KBM-7 (cell line): ENCODE data around the gene LRRC57.
A peak's percentile ranks its signal among the peaks of the same experiment; 100 is the strongest.

Source experiments
- DNase-seq: peaks from one replicate; pipeline ENCODE4 v3.0.0-alpha.2; 2015
- in situ Hi-C: fragments of 300-500 bp; cut with MboI; formaldehyde crosslinking; loops from 2 replicates; pipeline ENCODE4 v1.14.3; 2020; ENCODE audit warnings: low sequenced_read_pairs, low pct_unique_long_range_greater_than_20kb, mixed read lengths

Gene LRRC57

GRCh38 chr15:42548249-42549031, at the start of gene LRRC57, which contains the start of gene HAUS2:
TSS of gene LRRC57 (minus strand) at chr15:42548793. CDS start at chr15:42548434, 359 bp downstream.
TSS of gene HAUS2 (plus strand) at chr15:42548838. CDS start at chr15:42548873, 35 bp downstream.
- peak; percentile 92 for DNase-seq
- in situ Hi-C loops = no loop called here

- in situ Hi-C loops = no loop called here
- no peak for DNase-seq
Measured at GRCh38 chr15:42595626-42596240, 47.1 kb upstream of the LRRC57 start.

- no peak for DNase-seq
- in situ Hi-C loops = no loop called here
Measured at GRCh38 chr15:42594095-42594494, 45.5 kb upstream of the LRRC57 start.

- no peak for DNase-seq
Measured at GRCh38 chr15:42593143-42593542, 44.5 kb upstream of the LRRC57 start.

GRCh38 chr15:42592716-42593115, 44.1 kb upstream of the LRRC57 start:
- DNase-seq = no peak
- in situ Hi-C loops = no loop called here

More at GRCh38 chr15:42593143-42593542, 44.5 kb upstream of the LRRC57 start:
- in situ Hi-C loops = no loop called here

- peak; percentile 34 for DNase-seq
- in situ Hi-C loops = no loop called here
Measured at GRCh38 chr15:42591238-42591934, 42.8 kb upstream of the LRRC57 start.

- in situ Hi-C loops = no loop called here
- DNase-seq = no peak
Measured at GRCh38 chr15:42590619-42591237, 42.1 kb upstream of the LRRC57 start.

GRCh38 chr15:42584031-42584765, 35.6 kb upstream of the LRRC57 start:
- no peak for DNase-seq
- in situ Hi-C loops = no loop called here

- no peak for DNase-seq
- in situ Hi-C loops = no loop called here
Measured at GRCh38 chr15:42582569-42583375, 34.2 kb upstream of the LRRC57 start.

GRCh38 chr15:42581272-42581730, 32.7 kb upstream of the LRRC57 start:
- in situ Hi-C loops = no loop called here
- peak; percentile 87 for DNase-seq

- in situ Hi-C loops = no loop called here
- DNase-seq = no peak
Measured at GRCh38 chr15:42578984-42579537, 30.5 kb upstream of the LRRC57 start.

GRCh38 chr15:42577514-42578031, 29.0 kb upstream of the LRRC57 start:
- DNase-seq = peak; percentile 45
- in situ Hi-C loops = no loop called here

GRCh38 chr15:42576776-42577175, 28.2 kb upstream of the LRRC57 start:
- in situ Hi-C loops = no loop called here
- DNase-seq = no peak

GRCh38 chr15:42576040-42576594, 27.5 kb upstream of the LRRC57 start:
- in situ Hi-C loops = no loop called here
- peak; percentile 82 for DNase-seq

GRCh38 chr15:42575188-42576039, 26.8 kb upstream of the LRRC57 start, which contains the start of gene STARD9:
TSS of gene STARD9 (plus strand) at chr15:42575606. CDS start at chr15:42575716, 110 bp downstream.
- in situ Hi-C loops = no loop called here
- peak; percentile 99 for DNase-seq

- in situ Hi-C loops = no loop called here
Measured at GRCh38 chr15:42558739-42559138, 10.1 kb upstream of the LRRC57 start.

More at GRCh38 chr15:42558739-42559138, 10.1 kb upstream of the LRRC57 start:
- no peak for DNase-seq
